Measurements from ENCODE around the gene COMTD1. TPM values are rescaled to one million over a fixed set of nuclear protein-coding genes. Genes with fewer than 3 reads are reported as not detected.

The COMTD1 gene
- total and polyA plus RNA-seq, 2 of the 8 experiments (the other 6 are each of a cell fraction or from before 2014, with no cell fraction given) = 31.9 to 42.4 TPM

GRCh38 chr10:75201793-75202307 lies 33.9 kb downstream of the COMTD1 start:
- Histone ChIP-seq H3K79me2 (ENCODE audit: control insufficient read depth in 1 of 2, insufficient read depth in 2 of 2, low read length in 2 of 2) (no peaks in the 10 kb centered on the region), H3K4me3 (ENCODE audit: extremely low read depth in 1 of 4, insufficient read depth in 2 of 4, low read depth in 3 of 4, low read length in 4 of 4) (no peak overlapping the region), H3K9ac (replicated peaks in 1 of 4; ENCODE audit: extremely low read depth in 1 of 4, low read depth in 3 of 4, low read length in 3 of 4) (no peak overlapping the region), H3K27ac (ENCODE audit: low read depth, low read length) (no peak overlapping the region), H2BK5ac (ENCODE audit: low read depth, low read length) (no peak overlapping the region), H3K14ac (ENCODE audit: insufficient read length) (no peak overlapping the region), H3K18ac (ENCODE audit: extremely low read depth, low read length) (no peak overlapping the region), H3K23me2 (ENCODE audit: low read depth, low read length) (no peaks in the 10 kb centered on the region), H2BK20ac (ENCODE audit: low read length) (no peak overlapping the region), H2AK5ac (ENCODE audit: low read depth, low read length) (no peak overlapping the region), H3K36me3 (ENCODE audit: control insufficient read depth in 2 of 4, insufficient read depth in 4 of 4, low read length in 3 of 4) (no peaks in the 10 kb centered on the region), H2BK120ac (replicated peaks; ENCODE audit: low read depth, low read length) (no peak overlapping the region), H3K79me1 (ENCODE audit: low read depth, low read length) (no peaks in the 10 kb centered on the region), H3K9me3 (ENCODE audit: insufficient read depth in 2 of 2, low read depth in 1 of 2, low read length in 1 of 2) (no peaks in the 10 kb centered on the region), H4K20me1 (replicated peaks in 1 of 2; ENCODE audit: control insufficient read depth in 1 of 2, insufficient read depth in 2 of 2, low read length in 2 of 2) (no peaks in the 10 kb centered on the region), H3K4me1 (replicated peaks in 1 of 4; ENCODE audit: control insufficient read depth in 3 of 4, insufficient read depth in 4 of 4, low read length in 3 of 4) (peaks cover 0 to under 1% (median 0%) of the 10 kb centered on the region in 4 experiments; a peak in 2 of 7 replicates), H2BK15ac (ENCODE audit: low read length) (no peak overlapping the region), H4K8ac (ENCODE audit: extremely low read depth, insufficient read depth, low read length) (no peak overlapping the region), H2BK12ac (ENCODE audit: low read depth, low read length) (no peak overlapping the region), H4K91ac (replicated peaks; ENCODE audit: insufficient read length, low read length) (no peak overlapping the region), H3K4me2 (ENCODE audit: insufficient read depth in 1 of 2, low read depth in 2 of 2, low read length in 2 of 2) (no peak overlapping the region), H3K56ac (replicated peaks; ENCODE audit: insufficient read length, low read depth, low read length) (no peak overlapping the region), H3K27me3 (replicated peaks in 1 of 4; ENCODE audit: control insufficient read depth in 3 of 4, extremely low read depth in 1 of 4, insufficient read depth in 3 of 4, low read length in 3 of 4) (no peaks in the 10 kb centered on the region), H3K23ac (ENCODE audit: insufficient read length) (no peak overlapping the region), H3K4ac (replicated peaks; ENCODE audit: insufficient read length, low read depth, low read length) (no peak overlapping the region), H2AFZ (ENCODE audit: low read length) (no peak overlapping the region), H4K5ac (ENCODE audit: insufficient read length, low read depth, low read length) (no peak overlapping the region)
- ChIA-PET POLR2A (ENCODE audit: partially characterized antibody) (interaction anchor here (3.7 to 36.7 kb wide), 2 partner anchors 9 to 26 kb away, joined by 34 to 801 read pairs; partner anchors contain the start of genes COMTD1 and VDAC2), CTCF (ENCODE audit: partially characterized antibody) (interaction anchor here (0.7 to 0.9 kb wide), 3 partner anchors 15 to 94 kb away, joined by 3 to 5 read pairs (median 3); no protein-coding TSS in a partner anchor)
- 91% methylated on average over 9 of the region's 9 CpGs; no CpG with 5 or more reads in 1 of the 2 experiments for WGBS, 2 experiments (ENCODE audit: extremely low coverage in 1 of 2, insufficient coverage in 1 of 2, insufficient read length in 1 of 2, insufficient replicate concordance in 2 of 2, low coverage in 1 of 2, low lambda C conversion rate in 2 of 2, missing lambda C conversion rate in 1 of 2)
- DNase-seq (ENCODE audit: low read depth in 1 of 2, low spot score in 2 of 2) = no peak
- FAIRE-seq = no peak
- TF ChIP-seq ATF3 (IDR thresholded peaks at IDR 0.05; ENCODE audit: insufficient read depth, low read depth, low read length) = no peak
- TF ChIP-seq BACH1 (IDR thresholded peaks at IDR 0.05; ENCODE audit: low read length) = no peak
- no peak for TF ChIP-seq KDM1A (IDR thresholded peaks at IDR 0.05; ENCODE audit: borderline replicate concordance, low read length)
- TF ChIP-seq GABPA (IDR thresholded peaks at IDR 0.05; ENCODE audit: borderline replicate concordance, insufficient read depth, low read length) = no peak
- no peak for TF ChIP-seq TAF1 (IDR thresholded peaks at IDR 0.05; ENCODE audit: low read depth, low read length)
- no peak for TF ChIP-seq RAD21 (IDR thresholded peaks at IDR 0.05 in 1 of 2, conservative IDR thresholded peaks at IDR 0.05 in 1 of 2; ENCODE audit: low read depth in 2 of 2, low read length in 2 of 2)
- no peak for TF ChIP-seq BCL11A (IDR thresholded peaks at IDR 0.05; ENCODE audit: low read depth in 2 of 2, low read length in 2 of 2)
- no peak for TF ChIP-seq EZH2 (IDR thresholded peaks at IDR 0.05; ENCODE audit: low read depth, low read length, severe bottlenecking)
- no peak for TF ChIP-seq EP300 (IDR thresholded peaks at IDR 0.05; ENCODE audit: borderline replicate concordance in 1 of 2, low read depth in 2 of 2, low read length in 2 of 2)
- TF ChIP-seq SP2 (IDR thresholded peaks at IDR 0.05; ENCODE audit: low read length) = no peak
- no peak for TF ChIP-seq MAFK (IDR thresholded peaks at IDR 0.05; ENCODE audit: low read depth, low read length)
- no peak for TF ChIP-seq SIN3A (conservative IDR thresholded peaks at IDR 0.05 in 1 of 2, IDR thresholded peaks at IDR 0.05 in 1 of 2; ENCODE audit: low read depth in 1 of 2, low read length in 2 of 2)
